ENCODE data around the gene GIT1. TPM values are rescaled to one million over a fixed set of nuclear protein-coding genes. Genes with fewer than 3 reads are reported as not detected.

GIT1 gene
- total and polyA plus RNA-seq, 2 donors, result 14.1 to 33.7 TPM

DNA sequence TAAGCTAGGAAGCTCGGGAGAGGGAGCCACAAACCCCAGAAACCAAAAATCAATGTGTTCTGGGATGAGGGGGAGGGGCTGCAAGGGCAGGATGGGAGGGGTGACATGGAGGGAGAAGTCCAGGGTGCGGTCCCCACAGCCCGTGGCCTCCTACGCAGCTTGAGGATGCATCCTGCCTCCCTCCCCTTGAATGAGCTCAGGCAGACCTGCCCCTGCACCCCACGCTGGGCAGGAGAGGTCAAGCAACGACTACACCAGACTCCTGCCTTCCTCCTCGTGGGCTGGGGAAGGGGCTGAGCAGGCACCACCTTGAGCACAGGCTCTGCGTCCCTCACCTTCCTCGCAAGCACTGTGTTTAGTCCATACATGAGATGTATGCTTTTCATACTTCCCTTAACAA is 7.4 kb upstream of the GIT1 start:
- H3K27ac ChIP-seq (ENCODE audit: low read depth in 1 of 2, low read length in 1 of 2), result no peak overlapping the region
- H3K4me1 ChIP-seq (ENCODE audit: control insufficient read depth in 2 of 2, insufficient read depth in 2 of 2, low read length in 2 of 2), result peaks cover 17 to 23% of the 10 kb centered on the region in 2 donors
- WGBS, result 92% methylated on average over 9 of the region's 9 CpGs

DNA sequence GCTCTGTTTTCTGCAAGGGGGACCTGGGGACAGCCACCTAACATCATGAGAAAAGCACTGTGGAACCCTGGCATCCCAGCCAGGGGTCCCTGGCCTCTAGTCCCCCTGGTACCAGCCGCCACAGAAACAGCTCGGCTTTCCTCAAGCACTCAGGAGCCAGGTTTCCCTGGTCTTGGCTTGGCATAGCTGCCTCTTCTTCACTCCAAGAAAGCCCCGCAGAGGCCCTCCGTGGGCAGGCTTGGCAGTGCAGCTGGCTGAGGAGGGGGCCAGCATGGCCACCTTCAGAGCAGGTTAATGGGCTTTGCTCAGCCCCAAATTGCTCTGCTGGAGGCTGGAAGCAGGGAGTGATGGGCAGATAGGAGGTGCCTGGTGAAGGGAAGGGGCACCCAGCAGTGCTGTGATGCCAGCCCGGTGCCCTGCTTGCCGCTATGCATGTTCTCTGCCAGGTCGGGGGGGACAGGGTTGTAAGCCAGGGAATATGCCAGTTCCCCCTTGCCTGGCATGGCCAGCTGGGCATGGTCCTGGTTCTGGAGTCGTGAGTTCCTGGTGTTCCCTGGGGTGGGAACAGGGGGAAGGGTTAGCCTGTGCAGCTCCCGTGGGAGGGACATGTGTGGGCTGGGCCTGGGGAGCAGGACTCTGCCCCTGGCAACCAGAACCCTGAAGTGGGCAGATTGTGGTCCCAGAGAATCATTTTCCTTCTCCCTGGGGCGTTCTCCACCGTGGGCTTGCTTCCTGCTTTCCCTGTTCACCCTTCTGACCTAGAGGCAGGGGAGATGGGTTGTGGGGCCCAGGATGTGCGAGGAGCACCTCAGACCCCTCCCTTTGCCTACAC is 6.7 kb upstream of the GIT1 start:
- H3K36me3 ChIP-seq (ENCODE audit: control insufficient read depth in 2 of 2, insufficient read depth in 2 of 2, low read length in 1 of 2), result no peaks in the 10 kb centered on the region
- no peak for DNase-seq (ENCODE audit: low read depth in 6 of 9, low spot score in 9 of 9)
- WGBS, result 96% methylated on average over 12 of the region's 12 CpGs
- no peak overlapping the region for H3K27ac ChIP-seq (ENCODE audit: low read depth in 1 of 2, low read length in 1 of 2)
- H3K4me1 ChIP-seq (ENCODE audit: control insufficient read depth in 2 of 2, insufficient read depth in 2 of 2, low read length in 2 of 2), result peaks cover 23 to 29% of the 10 kb centered on the region in 2 donors
- peaks cover 0 to 7% of the 10 kb centered on the region in 2 donors for H3K9me3 ChIP-seq (ENCODE audit: control insufficient read depth in 2 of 2, insufficient read depth in 1 of 2, low read length in 1 of 2)
- H3K4me3 ChIP-seq (ENCODE audit: low read length in 2 of 2), result no peak overlapping the region
- peaks cover 0 to 25% of the 10 kb centered on the region in 2 donors for H3K27me3 ChIP-seq (ENCODE audit: control insufficient read depth in 2 of 2, insufficient read depth in 1 of 2, low read length in 1 of 2)

More for the DNA sequence above, 7.4 kb upstream of the GIT1 start:
- Histone ChIP-seq H3K4me3 (ENCODE audit: low read length in 2 of 2) (no peak overlapping the region), H3K27me3 (ENCODE audit: control insufficient read depth in 2 of 2, insufficient read depth in 1 of 2, low read length in 1 of 2) (peaks cover 0 to 25% of the 10 kb centered on the region in 2 donors), H3K9me3 (ENCODE audit: control insufficient read depth in 2 of 2, insufficient read depth in 1 of 2, low read length in 1 of 2) (peaks cover 0 to under 1% of the 10 kb centered on the region in 2 donors), H3K36me3 (ENCODE audit: control insufficient read depth in 2 of 2, insufficient read depth in 2 of 2, low read length in 1 of 2) (no peaks in the 10 kb centered on the region)
- DNase-seq (ENCODE audit: low read depth in 6 of 9, low spot score in 9 of 9), result no peak

DNA sequence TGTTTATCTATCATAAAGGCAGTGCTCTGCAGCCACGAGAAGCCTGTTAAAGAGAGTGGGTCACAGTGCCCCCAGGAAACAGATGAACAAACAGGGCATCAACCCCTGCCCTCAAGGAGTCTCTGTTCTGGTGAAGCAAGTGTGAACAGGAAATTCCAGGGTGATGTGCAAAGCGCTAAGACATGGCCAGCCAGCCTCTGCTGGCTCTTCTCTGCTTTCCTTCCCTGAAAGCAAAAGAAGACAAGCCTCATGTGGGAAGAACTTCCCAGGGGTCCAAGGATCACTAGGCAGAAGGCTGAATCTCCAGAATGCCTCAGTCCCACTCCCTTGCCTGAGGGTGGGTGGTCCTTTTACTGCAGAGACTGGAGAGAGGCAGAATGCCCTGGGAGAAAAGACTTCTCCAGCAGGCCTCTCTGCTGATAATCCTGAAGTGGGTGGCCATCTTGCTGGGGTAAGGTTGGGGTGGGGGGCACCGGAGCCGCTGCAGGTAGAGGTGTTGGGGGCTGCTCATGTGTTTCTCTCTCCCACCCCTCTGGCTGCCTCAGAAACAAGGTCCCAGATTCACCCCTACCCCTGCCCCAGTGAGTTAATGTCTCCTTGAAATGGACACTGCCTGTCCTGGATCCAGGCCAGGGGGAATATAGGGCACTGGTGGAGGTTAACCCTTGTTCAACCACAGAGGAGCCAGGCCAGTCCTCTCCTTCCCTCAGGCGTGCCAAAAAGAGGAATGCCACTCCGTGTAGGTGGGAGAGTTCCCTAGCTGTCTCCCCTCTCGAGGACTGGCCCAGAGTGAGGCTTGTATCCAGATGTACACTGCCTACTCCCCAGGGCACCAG is 5.9 kb upstream of the GIT1 start:
- Histone ChIP-seq H3K9me3 (ENCODE audit: control insufficient read depth in 2 of 2, insufficient read depth in 1 of 2, low read length in 1 of 2) (peaks cover 0 to 8% of the 10 kb centered on the region in 2 donors), H3K4me3 (ENCODE audit: low read length in 2 of 2) (no peak overlapping the region), H3K36me3 (ENCODE audit: control insufficient read depth in 2 of 2, insufficient read depth in 2 of 2, low read length in 1 of 2) (no peaks in the 10 kb centered on the region), H3K27ac (ENCODE audit: low read depth in 1 of 2, low read length in 1 of 2) (no peak overlapping the region), H3K27me3 (ENCODE audit: control insufficient read depth in 2 of 2, insufficient read depth in 1 of 2, low read length in 1 of 2) (peaks cover 0 to 25% of the 10 kb centered on the region in 2 donors), H3K4me1 (ENCODE audit: control insufficient read depth in 2 of 2, insufficient read depth in 2 of 2, low read length in 2 of 2) (peaks cover 31 to 37% of the 10 kb centered on the region in 2 donors)
- 92% methylated on average over 7 of the region's 7 CpGs for WGBS
- DNase-seq (ENCODE audit: low read depth in 6 of 9, low spot score in 9 of 9), result no peak

DNA sequence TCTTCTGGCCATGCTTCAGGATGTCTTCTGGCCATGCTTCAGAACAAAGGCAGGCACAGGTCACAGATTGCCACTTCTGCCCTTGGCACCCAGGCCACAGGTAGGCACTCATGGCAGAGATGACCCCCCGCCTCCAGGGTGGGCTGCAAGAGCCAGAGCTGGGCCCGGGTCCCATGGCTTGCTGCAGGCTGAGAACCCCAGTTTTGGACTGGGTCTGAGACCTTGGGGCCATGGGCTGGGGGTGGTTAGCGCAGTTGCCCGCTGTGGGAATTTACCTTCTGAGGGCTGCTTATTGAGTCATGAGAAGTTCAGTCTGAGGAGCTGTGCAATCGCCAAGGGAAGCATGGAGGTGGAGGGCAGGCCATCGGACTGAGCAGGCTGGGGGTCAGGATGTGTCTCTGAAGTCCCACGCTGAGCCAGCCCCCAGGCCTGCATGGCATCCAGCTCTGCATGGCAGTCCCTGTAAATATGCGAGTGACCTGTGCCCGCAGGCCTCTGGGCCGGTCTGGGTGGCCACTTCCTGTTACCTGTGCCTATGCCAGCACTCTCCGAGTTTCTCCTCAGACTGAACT is 5.2 kb upstream of the GIT1 start:
- Histone ChIP-seq H3K27ac (ENCODE audit: low read depth in 1 of 2, low read length in 1 of 2) (no peak overlapping the region), H3K9me3 (ENCODE audit: control insufficient read depth in 2 of 2, insufficient read depth in 1 of 2, low read length in 1 of 2) (peaks cover 0 to 8% of the 10 kb centered on the region in 2 donors), H3K36me3 (ENCODE audit: control insufficient read depth in 2 of 2, insufficient read depth in 2 of 2, low read length in 1 of 2) (no peaks in the 10 kb centered on the region), H3K4me3 (ENCODE audit: low read length in 2 of 2) (no peak overlapping the region), H3K4me1 (ENCODE audit: control insufficient read depth in 2 of 2, insufficient read depth in 2 of 2, low read length in 2 of 2) (peaks cover 37 to 44% of the 10 kb centered on the region in 2 donors), H3K27me3 (ENCODE audit: control insufficient read depth in 2 of 2, insufficient read depth in 1 of 2, low read length in 1 of 2) (peaks cover 0 to 25% of the 10 kb centered on the region in 2 donors)
- WGBS, result 96% methylated on average over 11 of the region's 11 CpGs
- DNase-seq (ENCODE audit: low read depth in 6 of 9, low spot score in 9 of 9), result no peak

DNA sequence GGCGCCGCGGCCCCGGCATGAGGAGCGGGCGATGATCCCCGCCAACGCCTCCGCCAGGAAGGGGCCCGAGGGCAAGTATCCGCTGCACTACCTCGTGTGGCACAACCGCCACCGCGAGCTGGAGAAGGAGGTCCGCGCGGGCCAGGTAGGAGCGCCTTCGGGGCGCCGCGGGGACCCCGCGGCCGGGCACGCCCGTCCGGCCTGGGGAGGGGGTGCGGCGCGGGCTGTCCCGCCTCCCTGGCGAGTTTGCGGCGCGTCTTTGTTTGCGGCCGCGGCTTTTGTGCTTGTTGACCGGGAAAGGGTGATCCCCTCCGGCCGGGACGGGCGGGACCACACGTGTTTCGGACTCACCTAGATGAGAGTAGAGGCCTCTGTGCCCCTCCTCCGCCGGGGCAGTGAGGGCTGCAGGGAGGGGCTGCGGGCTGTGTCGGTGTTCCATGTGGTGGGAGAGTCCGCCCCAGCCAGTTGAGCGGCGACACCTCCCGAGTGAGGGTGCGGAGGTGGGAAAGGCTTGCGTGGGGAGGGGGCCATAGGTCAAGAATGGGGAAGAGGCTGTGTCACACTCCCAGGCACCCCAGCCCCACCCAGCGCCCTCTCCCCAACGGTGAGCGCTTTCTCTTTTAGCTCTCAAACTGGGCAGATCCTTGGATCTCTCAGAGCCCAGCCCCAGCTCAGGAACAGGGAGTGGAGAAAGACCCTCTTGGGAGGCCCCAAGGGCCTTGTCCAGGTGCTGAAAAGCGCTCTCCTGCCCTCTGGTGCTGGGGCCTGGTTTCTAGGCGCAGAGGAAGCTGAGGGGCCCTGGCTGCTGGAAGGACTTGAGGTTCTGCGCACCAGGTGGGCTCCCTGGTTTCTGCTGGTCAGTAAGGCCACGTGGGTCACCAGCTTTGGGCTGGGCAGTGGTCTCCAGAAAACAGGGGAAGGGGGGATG is 4.4 kb upstream of the GIT1 start:
- H3K4me3 ChIP-seq (ENCODE audit: low read length in 2 of 2), result peak overlapping the region; percentile 42 to 84
- 4% methylated on average over 63 of the region's 64 CpGs for WGBS
- peaks cover 37 to 44% of the 10 kb centered on the region in 2 donors for H3K4me1 ChIP-seq (ENCODE audit: control insufficient read depth in 2 of 2, insufficient read depth in 2 of 2, low read length in 2 of 2)
- peak in 1 of 9 donors; percentile 51 for DNase-seq (ENCODE audit: low read depth in 6 of 9, low spot score in 9 of 9)
- peaks cover 0 to 24% of the 10 kb centered on the region in 2 donors for H3K27me3 ChIP-seq (ENCODE audit: control insufficient read depth in 2 of 2, insufficient read depth in 1 of 2, low read length in 1 of 2)
- peaks cover 0 to 8% of the 10 kb centered on the region in 2 donors for H3K9me3 ChIP-seq (ENCODE audit: control insufficient read depth in 2 of 2, insufficient read depth in 1 of 2, low read length in 1 of 2)
- peak overlapping the region in 1 of 2 donors; percentile 3 for H3K27ac ChIP-seq (ENCODE audit: low read depth in 1 of 2, low read length in 1 of 2)
- H3K36me3 ChIP-seq (ENCODE audit: control insufficient read depth in 2 of 2, insufficient read depth in 2 of 2, low read length in 1 of 2), result no peaks in the 10 kb centered on the region

DNA sequence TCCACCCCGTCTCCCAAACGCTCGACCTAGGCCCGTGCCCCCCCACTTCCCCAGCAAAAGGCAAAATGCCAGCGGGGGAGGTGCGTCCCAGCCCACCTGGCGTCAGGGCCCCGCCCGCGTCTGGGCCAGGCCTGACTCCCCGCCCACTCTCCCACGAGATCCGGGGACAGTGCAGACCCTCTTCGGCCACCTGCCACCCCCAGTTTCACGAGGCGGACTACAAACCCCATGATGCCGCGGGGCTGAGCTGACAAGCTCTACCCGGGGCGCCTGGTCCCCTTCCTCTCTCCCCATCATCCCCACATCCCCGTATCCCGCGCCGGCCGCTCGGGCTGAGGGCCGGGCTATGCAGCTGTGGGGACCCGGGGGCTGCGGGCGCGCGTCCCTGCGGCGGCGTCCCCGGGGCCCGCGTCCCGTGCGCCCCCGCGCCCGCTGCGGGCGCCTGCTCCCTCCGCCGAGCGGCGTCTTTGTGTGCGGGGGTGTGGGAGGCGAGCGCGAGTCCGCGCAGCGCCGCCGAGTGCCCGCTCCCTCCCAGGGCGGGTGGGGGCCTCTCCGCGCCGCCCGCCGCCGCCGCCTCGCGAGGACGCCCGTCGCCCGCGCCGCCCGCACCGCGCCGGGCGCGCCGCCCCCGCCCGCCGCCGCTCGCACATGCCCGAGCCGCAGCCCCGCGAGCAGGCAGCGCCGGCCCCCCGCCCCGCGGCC is 3.6 kb upstream of the GIT1 start, which contains the start of gene ANKRD13B:
ANKRD13B (plus strand) TSS at position 283 of the 702 bp plus-strand sequence. CDS start 490 bp downstream, outside the sequence.
- Histone ChIP-seq H3K27ac (ENCODE audit: low read depth in 1 of 2, low read length in 1 of 2) (peak within 1 kb of the TSS in 1 of 2 donors; percentile 15), H3K36me3 (ENCODE audit: control insufficient read depth in 2 of 2, insufficient read depth in 2 of 2, low read length in 1 of 2) (no peaks in the 10 kb centered on the region), H3K27me3 (ENCODE audit: control insufficient read depth in 2 of 2, insufficient read depth in 1 of 2, low read length in 1 of 2) (peaks cover 0 to 23% of the 10 kb centered on the region in 2 donors), H3K9me3 (ENCODE audit: control insufficient read depth in 2 of 2, insufficient read depth in 1 of 2, low read length in 1 of 2) (peaks cover 0 to 8% of the 10 kb centered on the region in 2 donors), H3K4me3 (ENCODE audit: low read length in 2 of 2) (peak within 1 kb of the TSS; percentile 52 to 84), H3K4me1 (ENCODE audit: control insufficient read depth in 2 of 2, insufficient read depth in 2 of 2, low read length in 2 of 2) (peaks cover 44 to 53% of the 10 kb centered on the region in 2 donors)
- WGBS, result under 1% methylated on average over 95 of the region's 96 CpGs
- peak in 1 of 9 donors; percentile 54 for DNase-seq (ENCODE audit: low read depth in 6 of 9, low spot score in 9 of 9)

DNA sequence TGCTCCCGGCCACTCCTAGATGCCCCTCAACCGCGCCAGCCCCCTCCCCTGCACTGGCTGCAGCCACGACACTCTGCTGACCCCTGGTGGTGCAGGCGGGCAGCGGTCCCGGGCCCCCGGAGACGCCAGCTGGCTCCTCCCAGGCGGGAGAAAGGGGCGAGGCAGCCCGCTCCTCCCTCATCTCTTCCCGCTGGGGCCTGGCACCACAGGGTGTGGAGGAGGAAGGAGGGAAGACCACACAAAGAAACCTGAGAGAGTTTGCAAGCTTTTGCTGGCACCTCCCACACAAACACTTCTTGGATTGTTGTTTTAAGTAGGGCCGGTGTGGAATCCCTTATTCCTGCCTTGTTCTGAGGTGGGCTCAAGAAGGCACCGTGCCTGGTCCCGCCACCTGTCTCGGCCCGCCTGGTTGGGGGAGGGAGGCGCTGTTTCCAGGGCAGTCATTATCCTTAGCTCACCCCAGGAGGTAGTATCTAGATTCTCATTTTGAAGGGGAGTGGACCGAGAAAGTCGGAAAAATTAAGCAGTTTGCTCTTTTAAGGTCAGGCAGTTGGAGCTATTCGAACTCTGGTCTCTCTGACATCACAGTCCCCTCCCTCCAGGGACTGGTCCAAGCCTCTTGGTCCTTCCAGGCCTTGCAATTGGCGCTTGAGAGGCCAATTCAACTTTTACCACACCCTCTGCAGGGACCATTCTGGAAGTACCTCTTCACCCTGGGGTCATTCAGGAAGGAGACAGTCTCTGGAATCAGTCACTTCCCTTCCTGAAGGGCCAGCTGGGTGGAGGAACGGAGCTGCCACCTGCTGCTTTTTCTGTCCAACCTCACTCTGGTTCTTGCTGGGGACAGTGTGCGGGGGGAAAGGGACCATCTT is 2.5 kb upstream of the GIT1 start:
- Histone ChIP-seq H3K36me3 (ENCODE audit: control insufficient read depth in 2 of 2, insufficient read depth in 2 of 2, low read length in 1 of 2) (peaks cover 0 to 2% of the 10 kb centered on the region in 2 donors), H3K27ac (ENCODE audit: low read depth in 1 of 2, low read length in 1 of 2) (peak overlapping the region in 1 of 2 donors; percentile 15), H3K27me3 (ENCODE audit: control insufficient read depth in 2 of 2, insufficient read depth in 1 of 2, low read length in 1 of 2) (peaks cover 0 to 23% of the 10 kb centered on the region in 2 donors), H3K4me3 (ENCODE audit: low read length in 2 of 2) (peak overlapping the region; percentile 16 to 25), H3K9me3 (ENCODE audit: control insufficient read depth in 2 of 2, insufficient read depth in 1 of 2, low read length in 1 of 2) (peaks cover 0 to 8% of the 10 kb centered on the region in 2 donors), H3K4me1 (ENCODE audit: control insufficient read depth in 2 of 2, insufficient read depth in 2 of 2, low read length in 2 of 2) (peaks cover 45 to 61% of the 10 kb centered on the region in 2 donors)
- DNase-seq (ENCODE audit: low read depth in 6 of 9, low spot score in 9 of 9), result peak in 3 of 9 donors; percentile 73 to 81 (median 81)
- WGBS, result 21% methylated on average over 25 of the region's 25 CpGs
